Breast epithelium (tissue), 4 donors: ENCODE data around the gene SLC15A3. TPM values are rescaled to one million over a fixed set of nuclear protein-coding genes. Genes with fewer than 3 reads are reported as not detected.

Experiments
- DNase-seq, 2 donors: peaks; one replicate each; pipeline ENCODE4 v3.0.0-alpha.2; 2019; ENCODE audit warnings: low spot score in 2 of 2
- H3K27ac ChIP-seq, 2 donors: fragments of 200-600 bp; sonication (generic) in 1 of 2; one replicate each; pipeline ENCODE4 v1.5.1; 2016 to 2019; ENCODE audit warnings: mild to moderate bottlenecking in 1 of 2
- H3K27me3 ChIP-seq, 2 donors: fragments of 200-600 bp; sonication (generic) in 1 of 2; one replicate each; pipeline versions ENCODE4 v1.5.1 to v1.6.0; 2017 to 2019; ENCODE audit warnings: control low read depth in 1 of 2, mild to moderate bottlenecking in 1 of 2
- H3K36me3 ChIP-seq: fragments of 200-600 bp; one replicate; pipeline ENCODE4 v1.5.1; 2019
- H3K4me1 ChIP-seq, 2 donors: fragments of 200-600 bp; sonication (generic); one replicate each; pipeline ENCODE4 v1.5.1; 2016 to 2019; ENCODE audit warnings: control low read depth in 1 of 2
- H3K4me3 ChIP-seq, 3 donors: fragments of 200-600 bp; sonication (generic); 1 replicate in 2 of 3; 2 replicates in 1 of 3; pipeline ENCODE4 v1.5.1; 2016 to 2019; ENCODE audit warnings: mild to moderate bottlenecking in 3 of 3, moderate library complexity in 2 of 3
- H3K9me3 ChIP-seq, 2 donors: fragments of 200-600 bp; sonication (generic) in 1 of 2; one replicate each; pipeline ENCODE4 v1.5.1; 2016 to 2019; ENCODE audit warnings: control low read depth in 1 of 2
- CTCF ChIP-seq, 3 donors: fragments of 450-650 bp; IDR thresholded peaks; one replicate each; pipeline ENCODE4 v1.5.1; 2016 to 2017; ENCODE audit warnings: antibody characterized with exemption in 3 of 3, mild to moderate bottlenecking in 3 of 3, moderate library complexity in 3 of 3
- POLR2A ChIP-seq: fragments of 450-650 bp; IDR thresholded peaks from one replicate; pipeline ENCODE4 v1.6.1; 2016; ENCODE audit warnings: antibody characterized with exemption, mild to moderate bottlenecking, moderate library complexity
- POLR2AphosphoS5 ChIP-seq, 3 donors: sonication (generic); formaldehyde crosslinking; IDR thresholded peaks; one replicate each; pipeline ENCODE4 v1.6.1; 2017; ENCODE audit warnings: antibody characterized with exemption in 3 of 3
- intact Hi-C: fragments of 100-400 bp; cut with DNase I; formaldehyde crosslinking; loops from one replicate; pipeline ENCODE4 v1.15.1; 2023; ENCODE audit warnings: low total_unique reads
- total RNA-seq, 3 donors: library from RNA; depleted of rRNA; stranded (reverse); fragments of >200 nt; gene quantifications; one replicate each; pipeline ENCODE4 v1.1.0, GENCODE V29; 2016

SLC15A3 gene
- total RNA-seq, 3 donors from 2014 or later = 8.8 to 23.2 (median 20.8) TPM

DNA sequence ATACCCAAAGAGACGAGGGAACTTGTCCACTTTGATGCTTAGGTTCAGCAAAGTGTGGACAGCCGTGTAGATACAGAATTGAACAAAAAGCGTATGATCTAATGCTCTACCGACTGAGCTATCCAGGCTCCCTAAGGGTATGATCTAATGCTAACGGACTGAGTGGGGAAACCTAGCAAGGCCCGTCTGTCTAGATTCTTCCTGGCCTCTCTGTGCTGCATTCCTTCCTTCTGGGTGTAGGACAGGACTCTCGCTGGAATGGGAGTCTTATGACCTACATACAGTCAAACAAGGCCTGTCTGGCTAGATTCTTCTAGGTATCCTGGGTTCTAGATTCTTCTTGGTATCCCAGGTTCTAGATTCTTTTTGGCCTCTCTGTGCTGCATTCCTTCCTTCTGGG lies 8.4 kb upstream of the SLC15A3 start:
- H3K36me3 ChIP-seq = no peaks in the 10 kb centered on the region
- no peak overlapping the region for H3K4me3 ChIP-seq
- no peaks in the 10 kb centered on the region for H3K4me1 ChIP-seq
- TF ChIP-seq CTCF (IDR thresholded peaks at IDR 0.05) (no peak), POLR2AphosphoS5 (IDR thresholded peaks at IDR 0.05) (no peak), POLR2A (no peak)
- H3K27ac ChIP-seq = no peak overlapping the region
- H3K27me3 ChIP-seq = no peaks in the 10 kb centered on the region
- intact Hi-C loops = loop anchor here (10.0 kb wide), 1 partner anchor 174 kb away; no protein-coding TSS in a partner anchor
- no peak for DNase-seq
- H3K9me3 ChIP-seq = no peaks in the 10 kb centered on the region

DNA sequence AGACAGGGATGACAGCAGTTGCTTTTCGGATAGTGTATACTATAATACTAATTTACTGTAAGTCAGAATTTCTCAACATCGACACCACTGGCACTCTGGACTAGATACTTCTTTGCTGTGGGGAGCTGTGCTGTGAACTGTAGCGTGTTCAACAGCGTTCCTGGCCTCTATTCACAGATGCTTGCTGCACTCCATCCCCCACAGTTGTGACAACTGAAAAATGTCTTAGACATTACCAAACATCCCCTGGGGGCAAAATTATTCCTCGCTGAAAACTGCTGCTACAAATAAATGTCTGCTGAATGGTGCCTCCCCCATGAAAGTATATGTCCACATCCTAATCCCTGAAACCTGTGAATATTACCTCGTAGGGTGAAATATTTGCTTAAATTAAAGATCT lies 7.5 kb upstream of the SLC15A3 start:
- Histone ChIP-seq H3K4me1 (no peaks in the 10 kb centered on the region), H3K27ac (no peak overlapping the region), H3K9me3 (no peaks in the 10 kb centered on the region), H3K27me3 (no peaks in the 10 kb centered on the region), H3K36me3 (no peaks in the 10 kb centered on the region), H3K4me3 (no peak overlapping the region)
- intact Hi-C loops = no loop called here
- no peak for DNase-seq
- no peak for TF ChIP-seq CTCF (IDR thresholded peaks at IDR 0.05)
- no peak for TF ChIP-seq POLR2AphosphoS5 (IDR thresholded peaks at IDR 0.05)
- TF ChIP-seq POLR2A = no peak

DNA sequence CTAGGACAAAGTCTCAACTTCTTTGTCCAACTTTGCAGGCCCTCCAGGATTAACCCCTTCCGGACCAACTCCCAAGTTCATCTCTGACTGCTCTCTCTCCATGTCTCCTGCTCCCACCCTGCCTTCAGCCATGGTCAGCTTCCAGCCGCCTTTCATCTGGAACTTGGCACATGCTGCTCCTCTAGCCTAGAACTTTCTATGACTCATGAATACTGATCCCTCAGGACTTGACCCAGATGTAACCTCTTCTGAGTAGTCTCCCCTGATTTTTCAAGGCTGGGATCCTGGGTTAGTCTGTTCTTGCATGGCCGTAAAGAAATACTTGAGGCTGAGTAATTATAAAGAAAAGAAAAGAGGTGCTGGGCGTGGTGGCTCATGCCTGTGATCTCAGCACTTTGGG lies 5.2 kb upstream of the SLC15A3 start:
- Histone ChIP-seq H3K4me1 (peaks cover 0 to 4% of the 10 kb centered on the region in 2 donors), H3K4me3 (no peak overlapping the region), H3K9me3 (no peaks in the 10 kb centered on the region), H3K27ac (no peak overlapping the region), H3K36me3 (no peaks in the 10 kb centered on the region), H3K27me3 (no peaks in the 10 kb centered on the region)
- intact Hi-C loops = no loop called here
- no peak for DNase-seq
- TF ChIP-seq POLR2AphosphoS5 (IDR thresholded peaks at IDR 0.05) (no peak), CTCF (IDR thresholded peaks at IDR 0.05) (no peak), POLR2A (no peak)

DNA sequence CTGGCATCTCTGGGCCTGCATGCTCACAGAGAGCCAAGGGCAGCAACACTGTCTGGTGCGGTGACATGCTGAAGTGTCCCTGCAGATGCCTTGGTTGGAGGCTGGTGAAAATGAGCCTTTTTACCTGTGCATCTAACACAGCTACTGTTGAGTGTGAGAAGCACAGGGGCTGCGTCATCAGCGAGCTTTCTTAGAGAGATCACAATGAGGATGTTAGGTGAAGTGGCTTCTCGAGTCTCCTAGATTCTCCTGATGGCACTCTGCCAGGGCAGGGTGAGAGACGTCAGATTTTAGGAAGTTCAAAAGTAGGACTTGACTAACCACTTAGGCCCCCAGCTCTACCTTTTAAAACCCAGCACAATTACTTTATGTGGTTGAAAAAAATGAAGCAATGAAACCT lies 3.6 kb upstream of the SLC15A3 start:
- no peak for TF ChIP-seq CTCF (IDR thresholded peaks at IDR 0.05)
- TF ChIP-seq POLR2A = no peak
- no peak for TF ChIP-seq POLR2AphosphoS5 (IDR thresholded peaks at IDR 0.05)
- H3K27ac ChIP-seq = no peak overlapping the region
- no peaks in the 10 kb centered on the region for H3K9me3 ChIP-seq
- intact Hi-C loops = no loop called here
- H3K27me3 ChIP-seq = no peaks in the 10 kb centered on the region
- no peak for DNase-seq
- no peak overlapping the region for H3K4me3 ChIP-seq
- H3K36me3 ChIP-seq = no peaks in the 10 kb centered on the region
- H3K4me1 ChIP-seq = peaks cover 0 to 4% of the 10 kb centered on the region in 2 donors

GRCh38 chr11:60954421-60954820 lies 2.4 kb upstream of the SLC15A3 start:
- H3K4me3 ChIP-seq = no peak overlapping the region
- TF ChIP-seq POLR2A = no peak
- no peak for TF ChIP-seq POLR2AphosphoS5 (IDR thresholded peaks at IDR 0.05)
- TF ChIP-seq CTCF (IDR thresholded peaks at IDR 0.05) = no peak
- intact Hi-C loops = no loop called here
- H3K27ac ChIP-seq = no peak overlapping the region
- H3K9me3 ChIP-seq = no peaks in the 10 kb centered on the region
- no peaks in the 10 kb centered on the region for H3K36me3 ChIP-seq
- H3K4me1 ChIP-seq = peaks cover 0 to 4% of the 10 kb centered on the region in 2 donors
- DNase-seq = no peak
- no peaks in the 10 kb centered on the region for H3K27me3 ChIP-seq
